K562 (cell line): ENCODE results near the gene PCDHA13. TPM values are rescaled to one million over a fixed set of nuclear protein-coding genes. Genes with fewer than 3 reads are reported as not detected.

ENCODE experiments used
- ATAC-seq: fragments of 200-7000 bp; cut with Tn5 transposase; 3 replicates; pipeline ENCODE4 v1.9.1; 2020; ENCODE audit warnings: moderate library complexity
- BruUV-seq: library from RNA; stranded (reverse); fragments of 400-500 nt; replicated peaks from 2 replicates; lab custom pipeline; 2021; lab: Mats Ljungman, UMichigan
- CTCF ChIA-PET: fragments of 300-600 bp; formaldehyde crosslinking; extraction: SDS; loops from one replicate; lab custom pipeline; 2021; ENCODE audit warnings: low intra/inter-chr PET ratio; lab: Yijun Ruan, JAX
- POLR2A ChIA-PET: fragments of 300-600, 350-650 bp; sonication (Branson Sonifier 250); formaldehyde crosslinking; extraction: SDS; loops from one replicate; lab custom pipeline; 2021; ENCODE audit warnings: antibody characterized with exemption, inconsistent platforms; lab: Yijun Ruan, JAX
- DNase-seq, 4 experiments: peaks; one replicate each; pipeline versions ENCODE4 v3.0.0 to v3.0.0-alpha.2; 2011 to 2018; ENCODE audit warnings: low spot score in 3 of 4, mixed read lengths in 3 of 4; ENCODE audit errors: extremely low read depth in 1 of 4
- FAIRE-seq: peaks from 2 replicates; lab custom pipeline; 2011; peaks lifted over from hg19 to GRCh38; lab: Jason Lieb, UNC
- H2AFZ ChIP-seq: 2 replicates; pipeline ENCODE4 v1.6.0; 2011; ENCODE audit warnings: low read depth, low read length, control low read depth, inconsistent platforms
- H3K27ac ChIP-seq: fragments of 200-600 bp; 3 replicates; pipeline ENCODE4 v1.8.0; 2011; ENCODE audit warnings: low read depth, mild to moderate bottlenecking, control low read depth, inconsistent platforms, low read length, moderate library complexity, mixed read lengths; ENCODE audit errors: extremely low read depth
- H3K27me3 ChIP-seq, 2 experiments: fragments of 300-600 bp in 1 of 2; 2 replicates in 1 of 2; 3 replicates in 1 of 2; pipeline versions ENCODE4 v1.6.0 to v1.8.0; 2011; ENCODE audit warnings: inconsistent platforms in 2 of 2, low read length in 2 of 2, mild to moderate bottlenecking in 1 of 2, mixed read lengths in 1 of 2, moderate library complexity in 1 of 2; ENCODE audit not compliant: control insufficient read depth in 2 of 2, insufficient read depth in 2 of 2
- H3K36me3 ChIP-seq: fragments of 300-600 bp; 3 replicates; pipeline ENCODE4 v1.8.0; 2011; ENCODE audit warnings: mild to moderate bottlenecking, low read length, inconsistent platforms; ENCODE audit not compliant: control insufficient read depth, insufficient read depth
- H3K4me1 ChIP-seq, 2 experiments: fragments of 200-600 bp in 1 of 2; replicated peaks in 1 of 2; 2 replicates in 1 of 2; 3 replicates in 1 of 2; pipeline versions ENCODE4 v1.5.1 to v1.8.0; 2011; ENCODE audit warnings: inconsistent platforms in 2 of 2, low read length in 2 of 2, mild to moderate bottlenecking in 1 of 2, mixed read lengths in 1 of 2, moderate library complexity in 1 of 2; ENCODE audit not compliant: control insufficient read depth in 2 of 2, insufficient read depth in 2 of 2
- H3K4me2 ChIP-seq: 2 replicates; pipeline ENCODE4 v1.6.1; 2011; ENCODE audit warnings: low read length, control low read depth, inconsistent platforms, mixed read lengths; ENCODE audit not compliant: insufficient read depth
- H3K4me3 ChIP-seq: fragments of 200-600 bp; sonication (generic), shearing (Covaris generic); 2 replicates; pipeline ENCODE4 v1.5.1; 2016; ENCODE audit warnings: control low read depth, inconsistent platforms
- H3K79me2 ChIP-seq: fragments of 200-600 bp; 3 replicates; pipeline ENCODE4 v1.8.0; 2011; ENCODE audit warnings: low read length, inconsistent platforms; ENCODE audit not compliant: control insufficient read depth, insufficient read depth
- H3K9ac ChIP-seq, 2 experiments: 2 replicates each; pipeline versions ENCODE4 v1.6.0 to v1.6.1; 2011; ENCODE audit warnings: low read depth in 2 of 2, low read length in 2 of 2, control low read depth in 1 of 2, inconsistent platforms in 1 of 2, mild to moderate bottlenecking in 1 of 2, mixed read lengths in 1 of 2; ENCODE audit not compliant: insufficient read depth in 1 of 2
- H3K9me1 ChIP-seq: one replicate; pipeline ENCODE4 v1.6.0; 2011; ENCODE audit warnings: inconsistent platforms, mild to moderate bottlenecking, low read length, moderate library complexity; ENCODE audit not compliant: control insufficient read depth, insufficient read depth
- H3K9me3 ChIP-seq: replicated peaks from 2 replicates; pipeline ENCODE4 v1.5.1; 2011; ENCODE audit warnings: low read depth, low read length, inconsistent platforms; ENCODE audit not compliant: control insufficient read depth, insufficient read depth
- H4K20me1 ChIP-seq: replicated peaks from 2 replicates; pipeline ENCODE4 v1.6.1; 2011; ENCODE audit warnings: low read length, inconsistent platforms, mixed read lengths; ENCODE audit not compliant: control insufficient read depth, insufficient read depth
- MTA2 ChIP-seq: fragments of 450-650 bp; IDR thresholded peaks from 2 replicates; pipeline ENCODE4 v1.6.1; 2016; ENCODE audit warnings: low read depth
- SETDB1 ChIP-seq: IDR thresholded peaks from one replicate; pipeline ENCODE4 v1.6.1; 2012; ENCODE audit warnings: low read length, control low read depth, inconsistent platforms
- WGBS: fragments of 100-300 bp; shearing (Covaris generic); methylation state at CpG from one replicate; pipeline ENCODE4 v1.1.6; 2016; ENCODE audit warnings: low coverage, mixed read lengths; ENCODE audit not compliant: insufficient coverage; ENCODE audit errors: missing lambda C conversion rate; 5-methylcytosine and 5-hydroxymethylcytosine counted together
- in situ Hi-C: fragments of 300-500 bp; cut with MboI; formaldehyde crosslinking; loops from 4 replicates; pipeline ENCODE4 v1.15.0; 2018; ENCODE audit warnings: inconsistent platforms, mixed read lengths
- intact Hi-C: fragments of 100-400 bp; cut with micrococcal nuclease; formaldehyde crosslinking; loops from 2 replicates; pipeline ENCODE4 v1.14.2; 2022
- polyA plus RNA-seq, 8 experiments: library from polyadenylated mRNA; depleted of rRNA in 4 of 8; stranded (reverse) in 5 of 8; unstranded in 3 of 8; fragments of >200 nt; fragmentation: Nextera tagmentation in 2 of 8; fragmentation: Illumina TruSeq in 1 of 8; extraction: Ambion mirVana in 2 of 8; extraction: Trizol in 1 of 8; gene quantifications; 2 replicates each; pipeline versions ENCODE4 v1.2.1 to v1.2.3, GENCODE V29; 2011 to 2014; ENCODE audit warnings: inconsistent platforms in 1 of 8, missing spikeins in 1 of 8
- total RNA-seq, 7 experiments: library from RNA; depleted of rRNA in 6 of 7; stranded (reverse); fragments of >200 nt in 6 of 7; fragmentation: Illumina TruSeq in 2 of 7; extraction: Trizol in 2 of 7; gene quantifications; 2 replicates each; pipeline versions ENCODE4 v1.2.1 to v1.2.3, GENCODE V29; 2011 to 2021; ENCODE audit warnings: low replicate concordance in 1 of 7
- TF ChIP-seq, protein P1 (sequence below), 3 experiments: IDR thresholded peaks in 2 of 3; conservative IDR thresholded peaks in 1 of 3; 2 replicates each; pipeline ENCODE4 v1.5.1; 2011 to 2012; ENCODE audit warnings: low read length in 3 of 3, mild to moderate bottlenecking in 3 of 3, control low read depth in 2 of 3, improper control_type of control experiment in 1 of 3, inconsistent platforms in 1 of 3, low read depth in 1 of 3, mixed read lengths in 1 of 3, moderate library complexity in 1 of 3; ENCODE audit not compliant: insufficient read depth in 2 of 3
- TF ChIP-seq, protein P2 (sequence below): IDR thresholded peaks from 2 replicates; pipeline ENCODE4 v1.6.1; 2011; ENCODE audit not compliant: insufficient read length; ENCODE audit errors: extremely low read depth
- TF ChIP-seq, protein P3 (sequence below), 2 experiments: IDR thresholded peaks; 2 replicates each; pipeline ENCODE4 v1.6.1; 2012; ENCODE audit warnings: improper control_type of control experiment in 2 of 2, low read depth in 2 of 2, low read length in 2 of 2, borderline replicate concordance in 1 of 2

Gene PCDHA13
- total and polyA plus RNA-seq, 9 of the 15 experiments (the other 6 are each of a cell fraction or from before 2014, with no cell fraction given) = not detected

DNA sequence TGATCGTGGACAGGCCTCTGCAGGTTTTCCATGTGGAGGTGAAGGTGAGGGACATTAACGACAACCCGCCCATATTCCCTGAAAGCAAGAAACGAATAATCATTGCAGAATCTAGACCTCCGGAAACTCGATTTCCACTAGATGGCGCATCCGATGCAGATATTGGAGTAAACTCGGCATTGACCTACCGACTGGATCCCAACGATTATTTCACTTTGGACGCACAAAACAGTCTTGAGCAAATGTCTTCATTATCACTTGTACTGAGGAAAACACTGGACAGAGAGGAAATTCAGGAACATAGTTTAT is 621 bp downstream of the PCDHA13 start (continued):
- TF ChIP-seq, protein P1, sequence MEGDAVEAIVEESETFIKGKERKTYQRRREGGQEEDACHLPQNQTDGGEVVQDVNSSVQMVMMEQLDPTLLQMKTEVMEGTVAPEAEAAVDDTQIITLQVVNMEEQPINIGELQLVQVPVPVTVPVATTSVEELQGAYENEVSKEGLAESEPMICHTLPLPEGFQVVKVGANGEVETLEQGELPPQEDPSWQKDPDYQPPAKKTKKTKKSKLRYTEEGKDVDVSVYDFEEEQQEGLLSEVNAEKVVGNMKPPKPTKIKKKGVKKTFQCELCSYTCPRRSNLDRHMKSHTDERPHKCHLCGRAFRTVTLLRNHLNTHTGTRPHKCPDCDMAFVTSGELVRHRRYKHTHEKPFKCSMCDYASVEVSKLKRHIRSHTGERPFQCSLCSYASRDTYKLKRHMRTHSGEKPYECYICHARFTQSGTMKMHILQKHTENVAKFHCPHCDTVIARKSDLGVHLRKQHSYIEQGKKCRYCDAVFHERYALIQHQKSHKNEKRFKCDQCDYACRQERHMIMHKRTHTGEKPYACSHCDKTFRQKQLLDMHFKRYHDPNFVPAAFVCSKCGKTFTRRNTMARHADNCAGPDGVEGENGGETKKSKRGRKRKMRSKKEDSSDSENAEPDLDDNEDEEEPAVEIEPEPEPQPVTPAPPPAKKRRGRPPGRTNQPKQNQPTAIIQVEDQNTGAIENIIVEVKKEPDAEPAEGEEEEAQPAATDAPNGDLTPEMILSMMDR (IDR thresholded peaks at IDR 0.05 in 2 of 3, conservative IDR thresholded peaks at IDR 0.05 in 1 of 3; ENCODE audit: insufficient read depth in 2 of 3, low read depth in 1 of 3, low read length in 3 of 3) = peak in 1 of 3 experiments; percentile 15; a peak in 1 of 6 replicates
- TF ChIP-seq, protein P2, sequence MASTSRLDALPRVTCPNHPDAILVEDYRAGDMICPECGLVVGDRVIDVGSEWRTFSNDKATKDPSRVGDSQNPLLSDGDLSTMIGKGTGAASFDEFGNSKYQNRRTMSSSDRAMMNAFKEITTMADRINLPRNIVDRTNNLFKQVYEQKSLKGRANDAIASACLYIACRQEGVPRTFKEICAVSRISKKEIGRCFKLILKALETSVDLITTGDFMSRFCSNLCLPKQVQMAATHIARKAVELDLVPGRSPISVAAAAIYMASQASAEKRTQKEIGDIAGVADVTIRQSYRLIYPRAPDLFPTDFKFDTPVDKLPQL = no peak
- no peak for TF ChIP-seq SETDB1
- TF ChIP-seq, protein P3, sequence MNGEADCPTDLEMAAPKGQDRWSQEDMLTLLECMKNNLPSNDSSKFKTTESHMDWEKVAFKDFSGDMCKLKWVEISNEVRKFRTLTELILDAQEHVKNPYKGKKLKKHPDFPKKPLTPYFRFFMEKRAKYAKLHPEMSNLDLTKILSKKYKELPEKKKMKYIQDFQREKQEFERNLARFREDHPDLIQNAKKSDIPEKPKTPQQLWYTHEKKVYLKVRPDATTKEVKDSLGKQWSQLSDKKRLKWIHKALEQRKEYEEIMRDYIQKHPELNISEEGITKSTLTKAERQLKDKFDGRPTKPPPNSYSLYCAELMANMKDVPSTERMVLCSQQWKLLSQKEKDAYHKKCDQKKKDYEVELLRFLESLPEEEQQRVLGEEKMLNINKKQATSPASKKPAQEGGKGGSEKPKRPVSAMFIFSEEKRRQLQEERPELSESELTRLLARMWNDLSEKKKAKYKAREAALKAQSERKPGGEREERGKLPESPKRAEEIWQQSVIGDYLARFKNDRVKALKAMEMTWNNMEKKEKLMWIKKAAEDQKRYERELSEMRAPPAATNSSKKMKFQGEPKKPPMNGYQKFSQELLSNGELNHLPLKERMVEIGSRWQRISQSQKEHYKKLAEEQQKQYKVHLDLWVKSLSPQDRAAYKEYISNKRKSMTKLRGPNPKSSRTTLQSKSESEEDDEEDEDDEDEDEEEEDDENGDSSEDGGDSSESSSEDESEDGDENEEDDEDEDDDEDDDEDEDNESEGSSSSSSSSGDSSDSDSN (IDR thresholded peaks at IDR 0.05; ENCODE audit: borderline replicate concordance in 1 of 2, low read depth in 2 of 2, low read length in 2 of 2) = no peak

DNA sequence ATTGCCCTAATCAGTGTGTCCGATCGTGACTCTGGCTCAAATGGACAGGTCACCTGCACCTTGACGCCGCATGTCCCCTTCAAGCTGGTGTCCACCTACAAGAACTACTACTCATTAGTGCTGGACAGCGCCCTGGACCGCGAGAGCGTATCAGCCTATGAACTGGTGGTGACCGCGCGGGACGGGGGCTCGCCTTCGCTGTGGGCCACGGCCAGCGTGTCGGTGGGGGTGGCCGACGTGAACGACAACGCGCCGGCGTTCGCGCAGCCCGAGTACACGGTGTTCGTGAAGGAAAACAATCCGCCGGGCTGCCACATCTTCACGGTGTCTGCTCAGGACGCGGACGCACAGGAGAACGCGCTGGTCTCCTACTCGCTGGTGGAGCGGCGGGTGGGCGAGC is 1.4 kb downstream of the PCDHA13 start:
- Histone ChIP-seq H3K9ac (no peak overlapping the region), H3K27ac (no peak overlapping the region), H3K9me3 (0 out of 2 replicates have a peak, but pooled peaks cover 2% of the 10 kb centered on the region), H3K27me3 (no peaks in the 10 kb centered on the region), H2AFZ (no peak overlapping the region), H3K36me3 (no peaks in the 10 kb centered on the region), H3K9me1 (no peaks in the 10 kb centered on the region), H3K4me3 (no peak overlapping the region), H3K79me2 (no peaks in the 10 kb centered on the region), H4K20me1 (no peaks in the 10 kb centered on the region), H3K4me1 (no peaks in the 10 kb centered on the region; a peak in 1 of 5 replicates), H3K4me2 (no peak overlapping the region)
- in situ Hi-C loops = no loop called here
- ChIA-PET POLR2A (no interaction called here), CTCF (no interaction called here)
- intact Hi-C loops = no loop called here
- no TSS peak for BruUV-seq
- FAIRE-seq = no peak
- ATAC-seq = no peak
- TF ChIP-seq MTA2 = no peak
- WGBS = 31% methylated on average over 31 of the region's 41 CpGs
- DNase-seq = no peak
